ENCODE results near the gene SIAH2. TPM values are rescaled to one million over a fixed set of nuclear protein-coding genes. Genes with fewer than 3 reads are reported as not detected.

SIAH2 gene
- total and polyA plus RNA-seq, 2 of the 8 experiments (the other 6 are each of a cell fraction or from before 2014, with no cell fraction given): 23.9 to 34.2 TPM

DNA sequence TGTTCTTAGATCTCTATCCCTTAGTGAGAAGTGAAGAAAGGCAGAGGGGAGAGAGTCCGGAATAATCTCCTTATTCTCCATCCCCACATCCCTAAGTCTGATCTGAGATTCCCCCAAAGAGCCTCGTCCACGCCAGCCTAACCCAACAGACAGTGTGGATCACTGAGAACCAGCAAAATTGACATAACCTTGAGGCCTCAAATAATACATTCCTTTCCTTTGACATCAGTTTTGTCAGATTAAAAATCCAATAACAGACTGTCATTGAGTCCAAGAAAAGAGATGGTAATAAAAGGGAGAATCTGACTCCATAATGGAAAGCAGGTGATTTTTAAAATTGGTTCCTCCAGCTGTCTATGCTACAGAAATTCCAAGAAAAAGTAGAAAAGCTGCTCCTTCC lies 7.7 kb upstream of the SIAH2 start:
- no peak overlapping the region for H3K4ac ChIP-seq (replicated peaks; ENCODE audit: insufficient read length, low read depth, low read length)
- H2AFZ ChIP-seq (ENCODE audit: low read length): no peak overlapping the region
- CTCF ChIA-PET (ENCODE audit: partially characterized antibody): interaction anchor here (0.8 to 1.9 kb wide), 6 partner anchors 9 to 94 kb away, joined by 3 to 7 read pairs (median 4); no protein-coding TSS in a partner anchor
- H3K4me2 ChIP-seq (ENCODE audit: insufficient read depth in 1 of 2, low read depth in 2 of 2, low read length in 2 of 2): no peak overlapping the region
- H2AK5ac ChIP-seq (ENCODE audit: low read depth, low read length): no peak overlapping the region
- H2BK120ac ChIP-seq (replicated peaks; ENCODE audit: low read depth, low read length): no peak overlapping the region
- peaks cover 3% of the 10 kb centered on the region in 2 experiments; a peak in 2 of 4 replicates for H3K9me3 ChIP-seq (ENCODE audit: insufficient read depth in 2 of 2, low read depth in 1 of 2, low read length in 1 of 2)
- peaks cover 2 to 7% (median 5%) of the 10 kb centered on the region in 4 experiments; a peak in 4 of 7 replicates for H3K4me1 ChIP-seq (replicated peaks in 1 of 4; ENCODE audit: control insufficient read depth in 3 of 4, insufficient read depth in 4 of 4, low read length in 3 of 4)
- WGBS, 2 experiments (ENCODE audit: extremely low coverage in 1 of 2, insufficient coverage in 1 of 2, insufficient read length in 1 of 2, insufficient replicate concordance in 2 of 2, low coverage in 1 of 2, low lambda C conversion rate in 2 of 2, missing lambda C conversion rate in 1 of 2): 82% methylated on average over 3 of the region's 3 CpGs; no CpG with 5 or more reads in 1 of the 2 experiments
- no peak for FAIRE-seq
- H4K8ac ChIP-seq (ENCODE audit: extremely low read depth, insufficient read depth, low read length): no peak overlapping the region
- no peaks in the 10 kb centered on the region for H3K27me3 ChIP-seq (replicated peaks in 1 of 4; ENCODE audit: control insufficient read depth in 3 of 4, extremely low read depth in 1 of 4, insufficient read depth in 3 of 4, low read length in 3 of 4)
- H3K23ac ChIP-seq (ENCODE audit: insufficient read length): no peak overlapping the region
- POLR2A ChIA-PET (ENCODE audit: partially characterized antibody): interaction anchor here (1.1 kb wide), 1 partner anchor 165 kb away, joined by 3 read pairs; no protein-coding TSS in a partner anchor
- no peak overlapping the region for H2BK20ac ChIP-seq (ENCODE audit: low read length)
- no peak overlapping the region for H3K4me3 ChIP-seq (ENCODE audit: extremely low read depth in 1 of 4, insufficient read depth in 2 of 4, low read depth in 3 of 4, low read length in 4 of 4)
- no peaks in the 10 kb centered on the region for H4K20me1 ChIP-seq (replicated peaks in 1 of 2; ENCODE audit: control insufficient read depth in 1 of 2, insufficient read depth in 2 of 2, low read length in 2 of 2)
- no peaks in the 10 kb centered on the region for H3K36me3 ChIP-seq (ENCODE audit: control insufficient read depth in 2 of 4, insufficient read depth in 4 of 4, low read length in 3 of 4)
- no peak overlapping the region for H2BK15ac ChIP-seq (ENCODE audit: low read length)
- no peak overlapping the region for H3K9ac ChIP-seq (replicated peaks in 1 of 4; ENCODE audit: extremely low read depth in 1 of 4, low read depth in 3 of 4, low read length in 3 of 4)
- H3K14ac ChIP-seq (ENCODE audit: insufficient read length): no peak overlapping the region
- no peaks in the 10 kb centered on the region for H3K79me2 ChIP-seq (ENCODE audit: control insufficient read depth in 1 of 2, insufficient read depth in 2 of 2, low read length in 2 of 2)
- H2BK12ac ChIP-seq (ENCODE audit: low read depth, low read length): no peak overlapping the region
- TF ChIP-seq, protein P1, sequence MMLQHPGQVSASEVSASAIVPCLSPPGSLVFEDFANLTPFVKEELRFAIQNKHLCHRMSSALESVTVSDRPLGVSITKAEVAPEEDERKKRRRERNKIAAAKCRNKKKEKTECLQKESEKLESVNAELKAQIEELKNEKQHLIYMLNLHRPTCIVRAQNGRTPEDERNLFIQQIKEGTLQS (IDR thresholded peaks at IDR 0.05; ENCODE audit: insufficient read depth, low read depth, low read length): no peak
- no peak for TF ChIP-seq SP2 (IDR thresholded peaks at IDR 0.05; ENCODE audit: low read length)
- TF ChIP-seq SUZ12 (IDR thresholded peaks at IDR 0.05; ENCODE audit: low read length): no peak
- TF ChIP-seq, protein P2, sequence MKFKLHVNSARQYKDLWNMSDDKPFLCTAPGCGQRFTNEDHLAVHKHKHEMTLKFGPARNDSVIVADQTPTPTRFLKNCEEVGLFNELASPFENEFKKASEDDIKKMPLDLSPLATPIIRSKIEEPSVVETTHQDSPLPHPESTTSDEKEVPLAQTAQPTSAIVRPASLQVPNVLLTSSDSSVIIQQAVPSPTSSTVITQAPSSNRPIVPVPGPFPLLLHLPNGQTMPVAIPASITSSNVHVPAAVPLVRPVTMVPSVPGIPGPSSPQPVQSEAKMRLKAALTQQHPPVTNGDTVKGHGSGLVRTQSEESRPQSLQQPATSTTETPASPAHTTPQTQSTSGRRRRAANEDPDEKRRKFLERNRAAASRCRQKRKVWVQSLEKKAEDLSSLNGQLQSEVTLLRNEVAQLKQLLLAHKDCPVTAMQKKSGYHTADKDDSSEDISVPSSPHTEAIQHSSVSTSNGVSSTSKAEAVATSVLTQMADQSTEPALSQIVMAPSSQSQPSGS (IDR thresholded peaks at IDR 0.05; ENCODE audit: low read length): no peak
- TF ChIP-seq SIN3A (conservative IDR thresholded peaks at IDR 0.05 in 1 of 2, IDR thresholded peaks at IDR 0.05 in 1 of 2; ENCODE audit: low read depth in 1 of 2, low read length in 2 of 2): no peak
- no peak overlapping the region for H4K5ac ChIP-seq (ENCODE audit: insufficient read length, low read depth, low read length)
- DNase-seq (ENCODE audit: low read depth in 1 of 2, low spot score in 2 of 2): no peak
- H3K79me1 ChIP-seq (ENCODE audit: low read depth, low read length): no peaks in the 10 kb centered on the region
- no peaks in the 10 kb centered on the region for H3K23me2 ChIP-seq (ENCODE audit: low read depth, low read length)
- no peak overlapping the region for H4K91ac ChIP-seq (replicated peaks; ENCODE audit: insufficient read length, low read length)
- no peak overlapping the region for H3K56ac ChIP-seq (replicated peaks; ENCODE audit: insufficient read length, low read depth, low read length)
- no peak overlapping the region for H3K18ac ChIP-seq (ENCODE audit: extremely low read depth, low read length)
- no peak overlapping the region for H3K27ac ChIP-seq (ENCODE audit: low read depth, low read length)
- no peak overlapping the region for H2BK5ac ChIP-seq (ENCODE audit: low read depth, low read length)
